Peyer's patch (tissue), 4 donors: Measurements from ENCODE around the gene OR4D1.

Experiments
- CTCF ChIP-seq, 6 experiments: fragments of 450-650 bp in 4 of 6; fragments of 200-600 bp in 2 of 6; sonication (generic) in 1 of 6; IDR thresholded peaks; one replicate each; pipeline ENCODE4 v1.5.1; 2017 to 2019; ENCODE audit warnings: antibody characterized with exemption in 6 of 6, mild to moderate bottlenecking in 3 of 6, moderate library complexity in 1 of 6
- POLR2A ChIP-seq, 2 donors: fragments of 450-650 bp; IDR thresholded peaks; one replicate each; pipeline ENCODE4 v1.5.1; 2017; ENCODE audit warnings: antibody characterized with exemption in 2 of 2, mild to moderate bottlenecking in 2 of 2, moderate library complexity in 2 of 2

DNA sequence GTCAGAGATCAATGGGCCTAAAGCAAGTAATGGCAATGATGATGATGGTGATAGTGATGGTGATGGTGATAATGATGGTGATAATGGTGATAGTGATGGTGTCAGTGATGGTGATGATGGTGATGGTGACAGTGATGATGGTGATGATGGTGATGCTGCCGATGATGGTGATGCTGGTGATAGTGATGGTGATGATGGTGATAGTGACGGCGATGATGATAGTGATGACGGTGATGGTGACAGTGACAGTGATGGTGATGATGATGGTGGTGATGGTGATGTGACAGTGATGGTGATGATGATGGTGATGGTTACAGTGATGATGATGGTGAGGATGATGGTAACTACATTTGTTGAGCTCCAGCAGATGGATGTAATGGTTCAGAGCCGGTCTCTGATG, 30.8 kb upstream of the OR4D1 start:
- TF ChIP-seq POLR2A (IDR thresholded peaks at IDR 0.05) (no peak), CTCF (IDR thresholded peaks at IDR 0.05) (no peak)
